CD4-positive, alpha-beta T cell (primary cell): ENCODE results near the gene TTC9. TPM values are rescaled to one million over a fixed set of nuclear protein-coding genes. Genes with fewer than 3 reads are reported as not detected.

Experiments
- ATAC-seq: fragments of 200-7000 bp; cut with Tn5 transposase; one replicate; pipeline ENCODE4 v1.10.0; 2022; ENCODE audit warnings: mild to moderate bottlenecking; ENCODE audit not compliant: poor library complexity
- CTCF ChIA-PET: fragments of 350-600 bp; sonication (Branson Sonifier 250); formaldehyde crosslinking; loops from one replicate; lab custom pipeline; 2021; ENCODE audit warnings: antibody characterized with exemption, inconsistent platforms; lab: Charles Lee
- POLR2A ChIA-PET: fragments of 350-600 bp; sonication (Branson Sonifier 250); formaldehyde crosslinking; loops from one replicate; lab custom pipeline; 2021; ENCODE audit warnings: antibody characterized with exemption, inconsistent platforms; lab: Charles Lee
- DNase-seq, 14 experiments: peaks; one replicate each; pipeline ENCODE4 v3.0.0-alpha.2; 2013 to 2020; ENCODE audit warnings: mixed read lengths in 2 of 14
- H3K27ac ChIP-seq, 2 donors: one replicate each; pipeline versions ENCODE4 v1.5.1 to v1.7.0; 2013; ENCODE audit warnings: low read length in 2 of 2, low read depth in 1 of 2, mild to moderate bottlenecking in 1 of 2
- H3K27me3 ChIP-seq, 2 experiments: 1 replicate in 1 of 2; 2 replicates in 1 of 2; pipeline versions ENCODE4 v1.6.1 to v1.7.0; 2013; ENCODE audit warnings: low read length in 2 of 2, control low read depth in 1 of 2, mild to moderate bottlenecking in 1 of 2, moderate library complexity in 1 of 2; ENCODE audit not compliant: insufficient read depth in 2 of 2, control insufficient read depth in 1 of 2
- H3K36me3 ChIP-seq: one replicate; pipeline ENCODE4 v1.6.1; 2013; ENCODE audit warnings: low read length, control low read depth; ENCODE audit not compliant: insufficient read depth
- H3K4me1 ChIP-seq: one replicate; pipeline ENCODE4 v1.6.1; 2013; ENCODE audit warnings: low read length, control low read depth; ENCODE audit not compliant: insufficient read depth
- H3K4me3 ChIP-seq: one replicate; pipeline ENCODE4 v1.5.1; 2013; ENCODE audit warnings: mild to moderate bottlenecking, low read length, moderate library complexity
- H3K9me3 ChIP-seq, 2 experiments: 1 replicate in 1 of 2; 2 replicates in 1 of 2; pipeline versions ENCODE4 v1.6.1 to v1.7.0; 2013; ENCODE audit warnings: low read length in 2 of 2, mild to moderate bottlenecking in 2 of 2, control low read depth in 1 of 2, moderate library complexity in 1 of 2; ENCODE audit not compliant: control insufficient read depth in 1 of 2, insufficient read depth in 1 of 2
- H3K27ac Mint-ChIP-seq: one replicate; pipeline ENCODE4 v1.8.0; 2020; ENCODE audit warnings: mixed read lengths
- H3K27me3 Mint-ChIP-seq: one replicate; pipeline ENCODE4 v1.8.0; 2021; ENCODE audit warnings: mixed read lengths
- H3K36me3 Mint-ChIP-seq: one replicate; pipeline ENCODE4 v1.8.0; 2021; ENCODE audit warnings: low read depth, mixed read lengths
- H3K4me1 Mint-ChIP-seq: one replicate; pipeline ENCODE4 v1.8.0; 2021; ENCODE audit warnings: low read depth, mixed read lengths
- H3K4me3 Mint-ChIP-seq: one replicate; pipeline ENCODE4 v1.8.0; 2020; ENCODE audit warnings: mild to moderate bottlenecking, mixed read lengths
- H3K9me3 Mint-ChIP-seq: one replicate; pipeline ENCODE4 v1.8.0; 2020; ENCODE audit warnings: mixed read lengths
- intact Hi-C, 2 experiments: fragments of 100-400 bp; cut with DNase I in 1 of 2; cut with micrococcal nuclease in 1 of 2; formaldehyde crosslinking; loops; one replicate each; pipeline versions ENCODE4 v1.15.1 to v1.9.0; 2023 to 2025; cut with DNase I, micrococcal nuclease
- total RNA-seq, 174 experiments: library from RNA in 2 of 174; stranded (reverse) in 2 of 174; gene quantifications; one replicate each; pipeline ENCODE4 v1.2.3 and lab custom pipeline; 2021 to 2026
- TF ChIP-seq, protein P1 (sequence below): fragments of 200-600 bp; IDR thresholded peaks from one replicate; pipeline ENCODE4 v1.8.0; 2022; ENCODE audit warnings: antibody characterized with exemption, mild to moderate bottlenecking

Gene TTC9
- total RNA-seq, 2 experiments from 2014 or later, result 6.8 to 7.0 TPM

DNA sequence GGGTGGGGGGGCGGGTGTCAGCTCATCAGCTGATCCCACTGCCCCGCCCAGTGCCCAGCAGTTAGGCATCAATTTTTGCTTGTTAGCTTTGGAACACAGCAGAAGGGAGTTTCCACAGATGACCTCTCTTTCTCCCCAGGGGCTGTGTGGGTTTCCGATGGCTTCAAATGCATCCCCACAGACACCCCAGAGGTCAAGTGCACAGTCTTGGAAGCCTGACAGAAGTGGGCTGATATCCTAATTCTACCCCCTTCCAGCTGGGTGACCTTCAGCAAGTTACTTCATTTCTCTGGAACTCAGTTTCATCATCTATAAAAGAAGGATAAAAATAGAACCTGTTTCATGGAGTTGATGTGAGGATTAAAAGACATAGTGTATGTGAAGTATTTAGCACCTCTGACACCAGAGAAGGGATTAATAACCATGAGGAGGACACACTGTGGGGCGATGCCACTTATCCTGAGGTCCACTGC lies 22.0 kb downstream of the TTC9 start:
- no peaks in the 10 kb centered on the region for H3K27me3 ChIP-seq
- no peaks in the 10 kb centered on the region for H3K27me3 Mint-ChIP-seq
- CTCF ChIA-PET, result no interaction called here
- peaks cover 33% of the 10 kb centered on the region for H3K36me3 ChIP-seq
- H3K9me3 ChIP-seq, result no peaks in the 10 kb centered on the region
- no peak overlapping the region for H3K27ac ChIP-seq
- H3K4me3 Mint-ChIP-seq, result no peak overlapping the region
- peaks cover 44% of the 10 kb centered on the region for H3K36me3 Mint-ChIP-seq
- no peak for ATAC-seq
- H3K4me3 ChIP-seq, result no peak overlapping the region
- peak overlapping the region; percentile 88 for H3K27ac Mint-ChIP-seq
- no peaks in the 10 kb centered on the region for H3K9me3 Mint-ChIP-seq
- no peak for DNase-seq
- H3K4me1 ChIP-seq, result peaks cover 69% of the 10 kb centered on the region
- intact Hi-C loops, result loop anchor here (5.0 kb wide), 1 partner anchor 41 kb away; no protein-coding TSS in a partner anchor
- POLR2A ChIA-PET, result no interaction called here
- TF ChIP-seq, protein P1, sequence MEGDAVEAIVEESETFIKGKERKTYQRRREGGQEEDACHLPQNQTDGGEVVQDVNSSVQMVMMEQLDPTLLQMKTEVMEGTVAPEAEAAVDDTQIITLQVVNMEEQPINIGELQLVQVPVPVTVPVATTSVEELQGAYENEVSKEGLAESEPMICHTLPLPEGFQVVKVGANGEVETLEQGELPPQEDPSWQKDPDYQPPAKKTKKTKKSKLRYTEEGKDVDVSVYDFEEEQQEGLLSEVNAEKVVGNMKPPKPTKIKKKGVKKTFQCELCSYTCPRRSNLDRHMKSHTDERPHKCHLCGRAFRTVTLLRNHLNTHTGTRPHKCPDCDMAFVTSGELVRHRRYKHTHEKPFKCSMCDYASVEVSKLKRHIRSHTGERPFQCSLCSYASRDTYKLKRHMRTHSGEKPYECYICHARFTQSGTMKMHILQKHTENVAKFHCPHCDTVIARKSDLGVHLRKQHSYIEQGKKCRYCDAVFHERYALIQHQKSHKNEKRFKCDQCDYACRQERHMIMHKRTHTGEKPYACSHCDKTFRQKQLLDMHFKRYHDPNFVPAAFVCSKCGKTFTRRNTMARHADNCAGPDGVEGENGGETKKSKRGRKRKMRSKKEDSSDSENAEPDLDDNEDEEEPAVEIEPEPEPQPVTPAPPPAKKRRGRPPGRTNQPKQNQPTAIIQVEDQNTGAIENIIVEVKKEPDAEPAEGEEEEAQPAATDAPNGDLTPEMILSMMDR, result no peak
- H3K4me1 Mint-ChIP-seq, result peaks cover 82% of the 10 kb centered on the region

DNA sequence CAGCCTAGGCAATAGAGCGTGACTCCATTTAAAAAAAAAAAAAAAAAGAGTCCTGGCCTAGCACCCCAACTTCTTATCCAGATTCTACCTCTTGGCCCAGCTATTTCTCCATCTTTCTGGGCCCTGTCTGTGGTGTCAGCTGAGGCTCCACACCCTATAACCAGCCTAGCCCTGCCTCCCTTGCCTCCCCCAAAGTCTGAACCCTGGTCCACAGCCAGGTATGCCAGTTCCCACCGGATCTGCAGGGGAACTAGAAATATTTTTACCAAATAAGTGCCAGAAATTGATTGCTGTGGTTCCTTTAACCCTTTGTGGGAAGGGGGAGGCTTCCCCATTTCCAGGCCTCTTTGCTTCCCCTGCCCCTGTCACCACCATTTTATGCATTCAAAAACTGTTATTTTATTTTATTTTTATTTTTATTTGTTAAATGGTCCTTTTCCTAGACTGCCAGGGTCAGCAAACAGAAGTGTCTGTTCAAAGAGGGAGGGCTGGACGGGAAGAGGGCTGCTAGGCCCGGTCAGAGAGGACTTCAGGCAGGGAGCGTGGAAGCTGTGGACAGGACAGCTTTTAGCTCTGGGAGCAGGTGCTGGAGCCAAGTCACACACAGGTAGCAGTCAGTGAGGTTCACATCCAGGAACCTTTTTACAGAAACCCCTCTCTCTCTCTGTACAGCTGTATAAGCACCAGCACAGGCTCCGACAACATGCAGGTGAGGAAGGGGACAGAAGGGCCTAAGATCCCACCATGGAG lies 23.2 kb downstream of the TTC9 start:
- Histone ChIP-seq H3K36me3 (peaks cover 42% of the 10 kb centered on the region), H3K27ac (peak overlapping the region in 1 of 2 donors; percentile 6), H3K9me3 (no peaks in the 10 kb centered on the region), H3K4me3 (no peak overlapping the region), H3K4me1 (peaks cover 61% of the 10 kb centered on the region), H3K27me3 (no peaks in the 10 kb centered on the region)
- no peaks in the 10 kb centered on the region for H3K9me3 Mint-ChIP-seq
- peak overlapping the region; percentile 88 for H3K27ac Mint-ChIP-seq
- no peaks in the 10 kb centered on the region for H3K27me3 Mint-ChIP-seq
- intact Hi-C loops, result loop anchor here (5.0 kb wide), 2 partner anchors 37 to 43 kb away; no protein-coding TSS in a partner anchor
- H3K36me3 Mint-ChIP-seq, result peaks cover 54% of the 10 kb centered on the region
- peaks cover 71% of the 10 kb centered on the region for H3K4me1 Mint-ChIP-seq
- DNase-seq (no peak), ATAC-seq (no peak)
- no peak overlapping the region for H3K4me3 Mint-ChIP-seq
- POLR2A ChIA-PET, result interaction anchor here (1.4 to 2.1 kb wide), 2 partner anchors 7 to 24 kb away, joined by 4 to 7 read pairs; no protein-coding TSS in a partner anchor
- CTCF ChIA-PET, result no interaction called here
- TF ChIP-seq, protein P1, result no peak

DNA sequence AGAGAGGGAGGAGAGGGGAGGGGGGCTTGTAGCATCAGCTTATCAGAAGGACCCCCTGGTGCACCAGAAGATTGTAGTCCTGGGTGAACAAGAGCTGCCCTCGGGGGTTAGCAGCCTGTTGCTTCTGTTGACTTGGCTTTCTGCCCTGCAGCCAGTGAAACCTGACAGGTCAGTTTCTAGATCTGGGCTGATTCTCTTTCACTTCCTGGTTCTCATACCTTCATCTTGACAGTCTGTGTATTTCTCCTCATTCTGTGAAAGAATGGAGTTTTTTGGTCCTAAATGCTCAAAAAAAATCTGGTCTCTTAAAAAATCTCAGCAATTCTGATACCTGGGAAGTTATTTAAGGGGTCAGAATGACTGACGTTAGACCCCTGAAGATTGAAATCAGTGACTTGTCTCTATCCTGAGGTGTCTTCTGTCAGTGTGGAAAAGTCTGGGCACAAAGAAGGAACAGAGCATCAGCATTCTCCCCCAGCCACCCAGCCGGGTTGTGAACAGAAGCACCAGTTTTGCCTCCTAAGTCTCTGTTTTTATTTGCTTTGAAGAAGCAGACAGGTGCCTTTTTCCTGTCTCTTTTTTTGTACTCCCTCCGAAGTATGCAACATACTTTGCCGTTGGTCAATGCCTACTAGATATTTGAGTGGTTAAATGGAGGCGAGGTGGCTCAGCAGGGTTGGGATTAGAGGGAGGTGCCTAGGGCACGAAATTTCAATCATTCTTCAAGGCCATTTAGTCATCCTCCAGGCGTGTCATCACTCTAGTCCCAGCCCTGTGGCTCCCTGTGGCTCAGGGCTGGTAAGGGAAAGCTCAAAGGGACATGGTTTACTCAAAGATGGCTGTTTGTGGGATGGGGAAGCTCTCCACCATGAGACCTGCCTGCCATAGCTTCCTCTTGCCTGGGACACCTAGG lies 24.0 kb downstream of the TTC9 start:
- peaks cover 62% of the 10 kb centered on the region for H3K36me3 Mint-ChIP-seq
- ChIA-PET CTCF (no interaction called here), POLR2A (interaction anchor here (1.1 to 2.1 kb wide), 3 partner anchors 8 to 25 kb away, joined by 3 to 7 read pairs (median 4); no protein-coding TSS in a partner anchor)
- Histone ChIP-seq H3K4me1 (peaks cover 53% of the 10 kb centered on the region), H3K4me3 (no peak overlapping the region), H3K36me3 (peaks cover 50% of the 10 kb centered on the region), H3K27ac (peak overlapping the region in 1 of 2 donors; percentile 6), H3K9me3 (no peaks in the 10 kb centered on the region), H3K27me3 (no peaks in the 10 kb centered on the region)
- H3K27me3 Mint-ChIP-seq, result no peaks in the 10 kb centered on the region
- H3K4me1 Mint-ChIP-seq, result peaks cover 63% of the 10 kb centered on the region
- intact Hi-C loops, result loop anchor here in 1 of 2 experiments (5.0 kb wide), 1 partner anchor 37 kb away; no protein-coding TSS in a partner anchor
- DNase-seq (peak in 1 of 14 experiments; percentile 23), ATAC-seq (no peak)
- H3K4me3 Mint-ChIP-seq, result peak overlapping the region; percentile 60
- H3K27ac Mint-ChIP-seq, result peak overlapping the region; percentile 88
- TF ChIP-seq, protein P1, result no peak
- H3K9me3 Mint-ChIP-seq, result no peaks in the 10 kb centered on the region
